BE2C (cell line): Measurements from ENCODE around the gene FUT1.
A peak's percentile ranks its signal among the peaks of the same experiment; 100 is the strongest.

Experiments used
- DNase-seq: peaks from one replicate; pipeline ENCODE4 v3.0.0-alpha.2; 2020
- H3K27me3 ChIP-seq: fragments of 250-450 bp; sonication (Bioruptor Pico); 2 replicates; pipeline ENCODE4 v1.5.1; 2020; ENCODE audit warnings: mild to moderate bottlenecking
- H3K36me3 ChIP-seq: fragments of 250-450 bp; sonication (Bioruptor Pico); 2 replicates; pipeline ENCODE4 v1.5.1; 2020; ENCODE audit warnings: mild to moderate bottlenecking
- H3K4me1 ChIP-seq: fragments of 250-450 bp; sonication (Bioruptor Pico); 2 replicates; pipeline ENCODE4 v1.5.1; 2020
- H3K4me3 ChIP-seq: 2 replicates; pipeline ENCODE4 v1.5.1; 2011; ENCODE audit warnings: low read depth, low read length
- H3K9me3 ChIP-seq: fragments of 250-450 bp; sonication (Bioruptor Pico); 2 replicates; pipeline ENCODE4 v1.5.1; 2020
- CTCF ChIP-seq: IDR thresholded peaks from 2 replicates; pipeline ENCODE4 v1.5.1; 2012; ENCODE audit warnings: mild to moderate bottlenecking, low read depth, low read length

Gene FUT1

GRCh38 chr19:48745208-48745995 is 7.0 kb downstream of the FUT1 start:
- Histone ChIP-seq H3K36me3 (no peaks in the 10 kb centered on the region), H3K4me3 (no peak overlapping the region), H3K4me1 (peaks cover 16% of the 10 kb centered on the region; the same call in 1 of the 2 replicates), H3K9me3 (no peaks in the 10 kb centered on the region), H3K27me3 (no peaks in the 10 kb centered on the region)
- TF ChIP-seq CTCF, result no peak
- peak; percentile 77 for DNase-seq

GRCh38 chr19:48742096-48742495 is 10.3 kb downstream of the FUT1 start:
- peaks cover 7% of the 10 kb centered on the region; the same call in 1 of the 2 replicates for H3K4me1 ChIP-seq
- no peaks in the 10 kb centered on the region for H3K9me3 ChIP-seq
- H3K36me3 ChIP-seq, result no peaks in the 10 kb centered on the region
- no peak for DNase-seq
- no peak overlapping the region for H3K4me3 ChIP-seq
- TF ChIP-seq CTCF, result no peak
- peaks cover 5% of the 10 kb centered on the region for H3K27me3 ChIP-seq

GRCh38 chr19:48741129-48741999 is 11.1 kb downstream of the FUT1 start:
- peak; percentile 75 for DNase-seq
- Histone ChIP-seq H3K27me3 (peaks cover 5% of the 10 kb centered on the region), H3K4me1 (peaks cover 7% of the 10 kb centered on the region; the same call in 1 of the 2 replicates), H3K36me3 (no peaks in the 10 kb centered on the region), H3K4me3 (no peak overlapping the region), H3K9me3 (no peaks in the 10 kb centered on the region)
- no peak for TF ChIP-seq CTCF

GRCh38 chr19:48740164-48740972 is 12.1 kb downstream of the FUT1 start, which contains the start of gene RASIP1:
RASIP1 (minus strand) TSS chr19:48740610; CDS start chr19:48740282, 328 bp downstream.
- TF ChIP-seq CTCF, result no peak
- Histone ChIP-seq H3K4me3 (peak within 1 kb of the TSS; percentile 51), H3K36me3 (no peaks in the 10 kb centered on the region)

GRCh38 chr19:48739404-48740163 is 12.9 kb downstream of the FUT1 start:
- Histone ChIP-seq H3K27me3 (peaks cover 5% of the 10 kb centered on the region), H3K4me3 (peak overlapping the region; percentile 51), H3K4me1 (peaks cover 7% of the 10 kb centered on the region; the same call in 1 of the 2 replicates), H3K36me3 (no peaks in the 10 kb centered on the region), H3K9me3 (no peaks in the 10 kb centered on the region)
- no peak for DNase-seq
- TF ChIP-seq CTCF, result no peak

More at GRCh38 chr19:48740164-48740972, 12.1 kb downstream of the FUT1 start, which contains the start of gene RASIP1:
- DNase-seq, result no peak
- H3K9me3 ChIP-seq, result no peaks in the 10 kb centered on the region
- H3K27me3 ChIP-seq, result peaks cover 5% of the 10 kb centered on the region
- peaks cover 7% of the 10 kb centered on the region; the same call in 1 of the 2 replicates for H3K4me1 ChIP-seq
